Measurements from ENCODE around the gene CCDC157.

Gene CCDC157

DNA sequence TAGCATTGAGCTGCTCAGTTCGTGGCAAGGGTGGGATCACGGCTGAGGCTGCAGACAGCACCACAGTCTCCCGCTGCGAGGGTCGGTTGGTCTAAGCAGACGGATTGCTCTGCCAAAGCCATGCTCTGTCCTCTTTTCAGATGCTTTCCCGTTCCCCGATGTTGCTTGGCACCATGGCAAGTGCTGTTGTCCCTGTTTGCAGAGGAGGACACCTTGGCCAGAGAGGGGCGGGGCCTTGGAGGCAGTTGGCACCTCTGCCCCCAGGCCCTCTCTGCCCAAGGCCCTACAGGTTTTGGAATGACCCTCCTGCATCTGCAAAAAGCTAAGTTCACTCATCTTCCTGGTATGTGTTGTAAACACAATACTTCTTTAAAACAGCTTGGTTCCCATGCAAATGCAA lies 11.6 kb downstream of the CCDC157 start (continued):
- TF ChIP-seq, protein P1, sequence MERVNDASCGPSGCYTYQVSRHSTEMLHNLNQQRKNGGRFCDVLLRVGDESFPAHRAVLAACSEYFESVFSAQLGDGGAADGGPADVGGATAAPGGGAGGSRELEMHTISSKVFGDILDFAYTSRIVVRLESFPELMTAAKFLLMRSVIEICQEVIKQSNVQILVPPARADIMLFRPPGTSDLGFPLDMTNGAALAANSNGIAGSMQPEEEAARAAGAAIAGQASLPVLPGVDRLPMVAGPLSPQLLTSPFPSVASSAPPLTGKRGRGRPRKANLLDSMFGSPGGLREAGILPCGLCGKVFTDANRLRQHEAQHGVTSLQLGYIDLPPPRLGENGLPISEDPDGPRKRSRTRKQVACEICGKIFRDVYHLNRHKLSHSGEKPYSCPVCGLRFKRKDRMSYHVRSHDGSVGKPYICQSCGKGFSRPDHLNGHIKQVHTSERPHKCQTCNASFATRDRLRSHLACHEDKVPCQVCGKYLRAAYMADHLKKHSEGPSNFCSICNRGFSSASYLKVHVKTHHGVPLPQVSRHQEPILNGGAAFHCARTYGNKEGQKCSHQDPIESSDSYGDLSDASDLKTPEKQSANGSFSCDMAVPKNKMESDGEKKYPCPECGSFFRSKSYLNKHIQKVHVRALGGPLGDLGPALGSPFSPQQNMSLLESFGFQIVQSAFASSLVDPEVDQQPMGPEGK (CRISPR knock-in tag; IDR thresholded peaks at IDR 0.05; ENCODE audit: borderline replicate concordance): no peak

DNA sequence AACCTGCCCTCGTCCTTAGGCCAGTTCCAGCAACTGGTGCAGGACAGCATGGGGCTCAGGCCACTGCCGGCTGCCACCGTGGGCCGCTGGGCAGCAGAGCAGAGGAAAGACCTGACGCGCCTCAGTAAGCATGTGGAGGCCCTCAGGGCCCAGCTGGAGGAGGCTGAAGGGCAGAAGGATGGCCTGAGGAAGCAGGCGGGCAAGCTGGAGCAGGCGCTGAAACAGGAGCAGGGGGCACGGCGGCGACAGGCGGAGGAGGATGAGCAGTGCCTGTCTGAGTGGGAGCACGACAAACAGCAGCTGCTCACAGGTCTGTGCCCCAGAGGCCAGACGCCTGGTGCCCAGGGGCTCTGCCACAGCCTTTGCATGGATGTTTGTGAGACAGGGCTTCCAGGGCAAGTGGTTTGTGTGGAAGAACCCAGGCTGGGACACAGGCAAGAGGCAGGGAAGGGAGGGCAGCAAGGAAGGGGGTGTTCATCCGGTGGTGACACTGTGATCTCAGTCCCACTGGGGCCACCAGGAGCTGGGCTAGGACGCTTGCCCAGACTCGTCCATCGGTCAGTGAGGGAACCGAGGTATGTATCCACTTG lies 13.9 kb downstream of the CCDC157 start:
- no peak for ATAC-seq
- no peak for TF ChIP-seq CSDC2 (CRISPR knock-in tag; IDR thresholded peaks at IDR 0.05)
- no peak for TF ChIP-seq SNAI2 (CRISPR knock-in tag; IDR thresholded peaks at IDR 0.05)
- TF ChIP-seq, protein P2, sequence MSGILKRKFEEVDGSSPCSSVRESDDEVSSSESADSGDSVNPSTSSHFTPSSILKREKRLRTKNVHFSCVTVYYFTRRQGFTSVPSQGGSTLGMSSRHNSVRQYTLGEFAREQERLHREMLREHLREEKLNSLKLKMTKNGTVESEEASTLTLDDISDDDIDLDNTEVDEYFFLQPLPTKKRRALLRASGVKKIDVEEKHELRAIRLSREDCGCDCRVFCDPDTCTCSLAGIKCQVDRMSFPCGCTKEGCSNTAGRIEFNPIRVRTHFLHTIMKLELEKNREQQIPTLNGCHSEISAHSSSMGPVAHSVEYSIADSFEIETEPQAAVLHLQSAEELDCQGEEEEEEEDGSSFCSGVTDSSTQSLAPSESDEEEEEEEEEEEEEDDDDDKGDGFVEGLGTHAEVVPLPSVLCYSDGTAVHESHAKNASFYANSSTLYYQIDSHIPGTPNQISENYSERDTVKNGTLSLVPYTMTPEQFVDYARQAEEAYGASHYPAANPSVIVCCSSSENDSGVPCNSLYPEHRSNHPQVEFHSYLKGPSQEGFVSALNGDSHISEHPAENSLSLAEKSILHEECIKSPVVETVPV (CRISPR knock-in tag; IDR thresholded peaks at IDR 0.05): no peak
- TF ChIP-seq, protein P3, sequence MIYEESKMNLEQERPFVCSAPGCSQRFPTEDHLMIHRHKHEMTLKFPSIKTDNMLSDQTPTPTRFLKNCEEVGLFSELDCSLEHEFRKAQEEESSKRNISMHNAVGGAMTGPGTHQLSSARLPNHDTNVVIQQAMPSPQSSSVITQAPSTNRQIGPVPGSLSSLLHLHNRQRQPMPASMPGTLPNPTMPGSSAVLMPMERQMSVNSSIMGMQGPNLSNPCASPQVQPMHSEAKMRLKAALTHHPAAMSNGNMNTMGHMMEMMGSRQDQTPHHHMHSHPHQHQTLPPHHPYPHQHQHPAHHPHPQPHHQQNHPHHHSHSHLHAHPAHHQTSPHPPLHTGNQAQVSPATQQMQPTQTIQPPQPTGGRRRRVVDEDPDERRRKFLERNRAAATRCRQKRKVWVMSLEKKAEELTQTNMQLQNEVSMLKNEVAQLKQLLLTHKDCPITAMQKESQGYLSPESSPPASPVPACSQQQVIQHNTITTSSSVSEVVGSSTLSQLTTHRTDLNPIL (CRISPR knock-in tag; IDR thresholded peaks at IDR 0.05; ENCODE audit: low read depth): no peak
- TF ChIP-seq OSR1 (CRISPR knock-in tag; IDR thresholded peaks at IDR 0.05): no peak
- TF ChIP-seq RARB (CRISPR knock-in tag; IDR thresholded peaks at IDR 0.05): no peak
- TF ChIP-seq ZNF70 (CRISPR knock-in tag; IDR thresholded peaks at IDR 0.05): no peak
- no peak for TF ChIP-seq TCF4 (CRISPR knock-in tag; IDR thresholded peaks at IDR 0.05; ENCODE audit: borderline replicate concordance)
- TF ChIP-seq, protein P4, sequence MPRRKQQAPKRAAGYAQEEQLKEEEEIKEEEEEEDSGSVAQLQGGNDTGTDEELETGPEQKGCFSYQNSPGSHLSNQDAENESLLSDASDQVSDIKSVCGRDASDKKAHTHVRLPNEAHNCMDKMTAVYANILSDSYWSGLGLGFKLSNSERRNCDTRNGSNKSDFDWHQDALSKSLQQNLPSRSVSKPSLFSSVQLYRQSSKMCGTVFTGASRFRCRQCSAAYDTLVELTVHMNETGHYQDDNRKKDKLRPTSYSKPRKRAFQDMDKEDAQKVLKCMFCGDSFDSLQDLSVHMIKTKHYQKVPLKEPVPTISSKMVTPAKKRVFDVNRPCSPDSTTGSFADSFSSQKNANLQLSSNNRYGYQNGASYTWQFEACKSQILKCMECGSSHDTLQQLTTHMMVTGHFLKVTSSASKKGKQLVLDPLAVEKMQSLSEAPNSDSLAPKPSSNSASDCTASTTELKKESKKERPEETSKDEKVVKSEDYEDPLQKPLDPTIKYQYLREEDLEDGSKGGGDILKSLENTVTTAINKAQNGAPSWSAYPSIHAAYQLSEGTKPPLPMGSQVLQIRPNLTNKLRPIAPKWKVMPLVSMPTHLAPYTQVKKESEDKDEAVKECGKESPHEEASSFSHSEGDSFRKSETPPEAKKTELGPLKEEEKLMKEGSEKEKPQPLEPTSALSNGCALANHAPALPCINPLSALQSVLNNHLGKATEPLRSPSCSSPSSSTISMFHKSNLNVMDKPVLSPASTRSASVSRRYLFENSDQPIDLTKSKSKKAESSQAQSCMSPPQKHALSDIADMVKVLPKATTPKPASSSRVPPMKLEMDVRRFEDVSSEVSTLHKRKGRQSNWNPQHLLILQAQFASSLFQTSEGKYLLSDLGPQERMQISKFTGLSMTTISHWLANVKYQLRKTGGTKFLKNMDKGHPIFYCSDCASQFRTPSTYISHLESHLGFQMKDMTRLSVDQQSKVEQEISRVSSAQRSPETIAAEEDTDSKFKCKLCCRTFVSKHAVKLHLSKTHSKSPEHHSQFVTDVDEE (CRISPR knock-in tag; IDR thresholded peaks at IDR 0.05): no peak
- no peak for TF ChIP-seq ZNF8 (CRISPR knock-in tag; IDR thresholded peaks at IDR 0.05)
- TF ChIP-seq PPARA (CRISPR knock-in tag; IDR thresholded peaks at IDR 0.05; ENCODE audit: borderline replicate concordance): no peak
- no peak for TF ChIP-seq TOX (CRISPR knock-in tag; IDR thresholded peaks at IDR 0.05; ENCODE audit: borderline replicate concordance)
- no peak for TF ChIP-seq ZFP3 (CRISPR knock-in tag; IDR thresholded peaks at IDR 0.05)

DNA sequence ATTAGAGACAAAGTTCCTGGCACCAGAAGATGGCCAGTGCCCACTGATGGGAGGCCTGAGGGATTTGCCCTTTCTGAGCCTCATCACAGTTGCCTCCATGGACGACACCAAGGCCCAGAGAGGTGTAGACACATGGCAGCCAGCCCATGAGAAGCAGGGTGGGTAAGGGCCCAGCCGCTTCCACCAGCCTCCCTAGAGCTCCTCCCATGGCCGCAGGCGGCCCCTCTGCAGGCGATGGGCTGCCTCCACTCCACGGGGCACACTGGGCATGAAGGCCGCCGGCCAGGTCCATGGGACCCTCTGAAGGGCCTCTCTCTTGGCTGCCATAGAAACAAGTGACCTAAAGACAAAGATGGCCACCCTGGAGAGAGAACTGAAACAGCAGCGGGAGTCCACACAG lies 14.5 kb downstream of the CCDC157 start:
- ATAC-seq: no peak
- TF ChIP-seq ARNTL (CRISPR knock-in tag; IDR thresholded peaks at IDR 0.05; ENCODE audit: borderline replicate concordance, low read depth) (no peak), OSR1 (CRISPR knock-in tag; IDR thresholded peaks at IDR 0.05) (no peak), CSDC2 (CRISPR knock-in tag; IDR thresholded peaks at IDR 0.05) (no peak), TOX (CRISPR knock-in tag; IDR thresholded peaks at IDR 0.05; ENCODE audit: borderline replicate concordance) (no peak), TCF4 (CRISPR knock-in tag; IDR thresholded peaks at IDR 0.05; ENCODE audit: borderline replicate concordance) (no peak)
- TF ChIP-seq, protein P2 (CRISPR knock-in tag; IDR thresholded peaks at IDR 0.05): no peak

DNA sequence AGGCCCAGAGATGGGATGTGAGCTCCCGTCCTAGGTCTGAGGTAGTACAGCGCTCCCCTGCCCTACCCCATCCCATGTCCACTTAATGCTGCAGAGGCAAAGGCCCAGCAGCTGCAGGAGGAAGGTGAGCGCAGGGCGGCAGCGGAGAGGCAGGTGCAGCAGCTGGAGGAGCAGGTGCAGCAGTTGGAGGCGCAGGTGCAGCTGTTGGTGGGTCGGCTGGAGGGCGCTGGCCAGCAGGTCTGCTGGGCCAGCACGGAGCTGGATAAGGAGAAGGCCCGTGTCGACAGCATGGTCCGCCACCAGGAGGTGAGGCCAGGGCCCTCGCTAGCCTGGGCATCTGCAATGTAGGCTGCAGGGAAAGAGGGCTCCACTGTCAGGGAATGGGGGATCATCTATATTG lies 15.2 kb downstream of the CCDC157 start:
- ATAC-seq: no peak; the same call in 2 of the 3 replicates
- no peak for TF ChIP-seq TCF4 (CRISPR knock-in tag; IDR thresholded peaks at IDR 0.05; ENCODE audit: borderline replicate concordance)
- TF ChIP-seq, protein P2 (CRISPR knock-in tag; IDR thresholded peaks at IDR 0.05): no peak
- TF ChIP-seq ZFP3 (CRISPR knock-in tag; IDR thresholded peaks at IDR 0.05): no peak
- no peak for TF ChIP-seq BACH2 (CRISPR knock-in tag; IDR thresholded peaks at IDR 0.05; ENCODE audit: borderline replicate concordance)
- TF ChIP-seq ZNF8 (CRISPR knock-in tag; IDR thresholded peaks at IDR 0.05): no peak
- no peak for TF ChIP-seq RARB (CRISPR knock-in tag; IDR thresholded peaks at IDR 0.05)
- TF ChIP-seq OSR1 (CRISPR knock-in tag; IDR thresholded peaks at IDR 0.05): no peak
- TF ChIP-seq, protein P3 (CRISPR knock-in tag; IDR thresholded peaks at IDR 0.05; ENCODE audit: low read depth): no peak
- TF ChIP-seq ZFP30 (CRISPR knock-in tag; IDR thresholded peaks at IDR 0.05): no peak

Measured in SK-N-SH treated with all-trans-retinoic acid at 6 μM for 48 hours (cell line).